ENCODE data around the gene TARS3.

Gene TARS3

DNA sequence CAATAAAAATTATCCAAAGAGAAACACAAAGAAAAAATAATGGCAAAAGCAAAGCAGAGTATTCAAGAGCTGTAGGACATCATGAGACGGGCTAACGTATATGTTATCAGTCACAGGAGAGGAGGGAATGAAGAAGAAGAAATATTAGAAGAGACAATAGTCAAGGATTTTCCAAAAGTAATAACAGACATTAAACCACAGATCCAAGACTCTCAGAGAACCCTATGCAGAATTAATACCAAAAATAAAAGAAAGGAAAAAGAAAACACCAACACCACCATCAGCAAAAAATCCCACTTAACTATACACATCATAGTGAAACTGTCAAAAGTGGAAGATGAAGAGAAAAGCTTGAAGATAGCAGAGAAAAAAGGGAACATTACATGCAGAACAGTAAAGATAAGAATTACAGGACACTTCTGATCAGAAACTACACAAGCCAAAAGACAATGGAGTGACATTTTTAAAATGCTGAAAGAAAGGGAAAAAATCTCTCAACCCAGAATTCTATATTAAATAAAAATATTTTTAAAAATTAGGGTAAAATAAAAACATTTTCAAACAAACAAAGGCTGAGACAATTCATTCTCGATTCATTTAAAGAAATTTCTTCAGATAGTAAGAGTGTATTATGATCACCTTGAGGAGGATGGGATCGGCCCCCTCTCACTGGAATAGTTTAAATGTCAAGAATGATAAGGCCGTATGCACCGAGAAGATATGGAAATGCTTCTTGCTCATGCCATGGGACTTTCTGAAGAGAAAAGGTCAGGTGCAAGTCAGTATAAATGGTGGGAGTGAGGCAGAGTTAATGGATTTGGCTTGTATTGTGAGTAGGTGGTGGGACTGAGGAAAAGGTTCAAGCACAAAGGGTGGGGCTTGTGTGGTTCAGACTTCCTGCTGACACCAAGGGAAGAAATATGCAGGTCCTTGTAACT is 100.6 kb downstream of the TARS3 start:
- no peak for DNase-seq (ENCODE audit: low spot score)

DNA sequence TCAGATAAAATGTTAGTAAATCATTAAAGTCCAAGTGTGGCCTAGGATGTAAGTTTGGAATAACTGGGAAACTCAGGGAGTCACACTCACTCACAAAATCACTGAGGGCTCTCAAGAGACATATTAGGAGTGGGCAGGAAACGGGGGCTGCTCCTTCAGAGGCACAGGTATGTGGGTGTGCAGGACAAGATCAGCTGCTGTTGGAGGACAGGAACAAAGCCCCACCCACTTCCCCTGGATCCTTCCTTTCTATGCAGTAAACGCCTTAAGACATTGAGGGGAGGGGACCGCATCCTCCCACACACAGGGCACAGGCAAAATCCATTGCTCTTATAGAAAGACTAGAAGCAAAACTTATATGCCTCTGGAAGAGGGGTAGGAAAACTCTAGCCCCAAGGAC is 102.3 kb downstream of the TARS3 start:
- no peak for DNase-seq (ENCODE audit: low spot score)

DNA sequence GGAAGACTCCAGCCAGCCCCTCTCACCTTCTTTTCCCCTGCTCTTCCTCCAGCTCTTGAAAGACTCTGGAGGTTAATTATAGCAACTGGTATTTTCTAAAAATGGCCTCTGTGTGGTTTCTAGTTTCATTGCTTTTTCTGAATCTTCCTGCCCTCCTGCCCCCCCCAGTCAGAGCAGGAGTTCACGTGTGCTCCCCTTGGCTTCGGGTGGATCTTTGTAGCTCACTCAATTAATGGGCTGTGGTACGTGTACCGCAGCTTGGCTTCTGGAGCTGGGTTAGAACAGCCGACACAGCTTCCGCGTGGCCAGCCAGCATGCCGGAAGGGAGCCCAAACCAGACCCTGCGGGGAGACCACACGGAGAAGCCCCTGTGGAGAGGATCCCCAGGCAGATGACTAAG is 103.6 kb downstream of the TARS3 start:
- DNase-seq (ENCODE audit: low spot score), result no peak

GRCh38 chr15:101619615-101619865 is 104.7 kb downstream of the TARS3 start:
- DNase-seq (ENCODE audit: low spot score), result no peak

DNA sequence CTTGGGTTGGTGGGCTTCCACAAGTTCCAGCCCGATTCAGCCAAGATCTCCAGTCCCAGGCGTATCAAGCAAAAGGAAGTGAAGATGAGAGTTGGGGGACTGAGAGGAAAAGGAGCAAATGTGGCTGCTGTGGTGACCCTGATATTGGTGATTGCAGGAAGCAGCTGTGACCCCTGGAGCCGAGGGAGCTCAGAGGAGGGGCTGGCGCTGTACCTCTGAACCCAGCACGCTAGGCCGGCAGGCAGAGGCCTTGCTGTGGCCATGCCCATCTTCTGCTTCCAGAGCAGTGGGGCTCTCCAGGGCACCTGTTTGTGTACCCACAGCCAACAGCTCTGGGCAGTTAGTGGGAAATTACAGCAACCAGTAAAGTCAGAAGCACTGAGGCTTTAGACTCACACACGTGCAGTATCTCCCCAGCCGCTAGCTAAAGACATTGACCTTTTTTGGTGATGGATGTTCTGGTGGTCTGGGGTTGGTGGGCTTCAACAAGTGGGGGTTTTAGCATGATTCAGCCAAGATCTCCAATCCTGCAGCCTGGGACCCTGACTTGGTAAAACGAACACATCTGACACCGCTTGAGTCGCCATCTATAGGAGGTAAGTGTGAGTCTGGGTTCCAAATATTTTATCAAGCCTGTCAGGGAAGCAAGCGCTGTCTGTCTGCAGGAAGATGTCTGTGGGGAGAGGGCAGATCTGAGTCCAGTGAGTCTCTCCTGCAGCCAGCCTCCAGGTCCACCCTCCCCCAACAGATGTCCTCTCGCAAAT is 105.2 kb downstream of the TARS3 start:
- DNase-seq (ENCODE audit: low spot score), result no peak

- DNase-seq (ENCODE audit: low spot score), result no peak
These were observed 106.2 kb downstream of the TARS3 start for GRCh38 chr15:101618076-101618475.

DNA sequence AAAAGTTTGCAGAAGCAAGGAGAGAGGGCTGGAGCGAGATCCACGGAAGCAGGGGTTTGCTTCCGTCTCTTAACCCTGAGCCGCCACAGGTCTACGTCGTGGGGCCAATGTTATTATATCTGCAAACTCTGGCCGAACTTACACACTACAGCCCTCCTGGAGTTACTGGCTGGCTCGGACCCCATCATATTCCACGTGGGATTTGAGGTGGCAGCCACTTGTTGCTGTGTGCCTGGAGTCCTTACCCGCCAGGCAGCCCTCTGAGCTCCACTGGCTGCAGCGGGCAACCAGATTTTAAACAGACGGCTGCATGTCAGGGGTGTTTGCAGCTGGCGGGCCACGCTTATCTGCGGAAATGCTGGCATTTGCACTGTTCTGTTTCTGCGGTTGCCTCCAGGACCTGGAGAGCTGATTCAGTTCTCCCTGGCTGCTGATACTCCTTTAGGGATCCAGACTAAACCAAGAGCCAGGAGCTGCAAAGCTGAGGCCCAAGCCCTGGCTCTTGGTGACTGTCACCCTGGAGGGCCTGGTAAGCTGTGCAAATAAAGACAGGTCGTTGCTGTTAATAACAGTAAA is 106.8 kb downstream of the TARS3 start:
- no peak for DNase-seq (ENCODE audit: low spot score)

DNA sequence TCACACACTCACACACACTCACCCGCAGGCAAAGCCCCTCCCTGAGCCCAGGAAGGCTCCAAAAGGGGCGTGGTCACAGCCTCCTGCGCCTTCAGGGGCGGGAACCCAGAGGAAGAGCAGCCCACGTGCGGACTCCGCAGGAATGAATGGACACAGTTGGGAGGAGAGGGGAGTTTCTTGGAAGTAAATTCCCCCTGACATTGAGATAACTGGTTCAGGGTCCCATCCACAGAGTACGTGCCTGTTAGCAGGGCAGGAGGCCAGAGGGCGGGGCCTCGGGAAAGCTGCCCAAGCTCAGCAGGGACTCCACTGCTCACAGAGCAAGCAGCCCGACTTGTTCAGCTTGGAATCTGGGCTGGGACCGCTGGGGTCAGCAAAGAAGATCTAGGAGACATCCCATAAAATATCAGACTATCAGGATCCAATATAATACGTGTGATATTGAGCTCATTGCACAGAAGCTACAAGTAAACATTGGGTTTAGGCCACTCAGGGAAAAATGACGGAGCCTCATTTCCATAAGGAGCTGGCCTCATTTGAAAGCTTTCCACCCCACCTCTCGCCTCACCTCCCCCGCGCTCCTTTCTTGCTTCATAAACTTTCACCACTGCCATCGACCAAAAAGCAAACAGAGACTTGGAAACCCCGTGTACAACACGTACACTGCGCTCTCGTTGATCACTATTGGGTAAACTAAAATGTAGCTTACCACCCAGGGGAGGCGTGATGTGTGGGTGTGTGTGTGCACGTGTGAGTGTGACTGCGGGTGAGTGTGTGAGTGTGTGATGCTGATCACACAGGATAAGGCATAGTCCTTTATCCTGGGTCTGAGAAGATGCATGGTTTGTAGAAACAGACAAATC is 108.1 kb downstream of the TARS3 start:
- DNase-seq (ENCODE audit: low spot score), result peak; percentile 92

- peak; percentile 51 for DNase-seq (ENCODE audit: low spot score)
These were observed 108.8 kb downstream of the TARS3 start for GRCh38 chr15:101615414-101615985.

DNA sequence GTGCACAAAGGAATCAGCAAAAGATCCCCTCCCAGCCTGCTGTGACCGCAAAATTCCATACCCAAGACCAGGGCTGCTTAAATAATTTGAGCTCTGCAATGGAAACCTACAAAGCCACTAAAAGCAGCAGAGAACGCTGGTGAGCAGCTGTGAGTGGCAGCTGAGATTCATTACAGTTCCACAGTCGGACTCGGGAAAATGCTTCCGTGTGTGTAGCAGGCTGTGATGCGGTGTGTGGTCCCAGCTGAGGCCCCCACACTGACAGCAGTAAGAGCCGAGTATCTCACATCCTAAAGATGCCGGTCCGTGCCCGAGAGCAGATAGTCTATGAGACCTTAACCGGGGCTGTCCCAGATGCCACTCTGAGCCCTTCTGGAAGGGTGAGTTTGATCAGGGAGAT is 109.5 kb downstream of the TARS3 start:
- no peak for DNase-seq (ENCODE audit: low spot score)

GRCh38 chr15:101614001-101614585 is 110.2 kb downstream of the TARS3 start:
- DNase-seq (ENCODE audit: low spot score), result no peak

GRCh38 chr15:101613130-101614000 is 110.9 kb downstream of the TARS3 start:
- no peak for DNase-seq (ENCODE audit: low spot score)

DNA sequence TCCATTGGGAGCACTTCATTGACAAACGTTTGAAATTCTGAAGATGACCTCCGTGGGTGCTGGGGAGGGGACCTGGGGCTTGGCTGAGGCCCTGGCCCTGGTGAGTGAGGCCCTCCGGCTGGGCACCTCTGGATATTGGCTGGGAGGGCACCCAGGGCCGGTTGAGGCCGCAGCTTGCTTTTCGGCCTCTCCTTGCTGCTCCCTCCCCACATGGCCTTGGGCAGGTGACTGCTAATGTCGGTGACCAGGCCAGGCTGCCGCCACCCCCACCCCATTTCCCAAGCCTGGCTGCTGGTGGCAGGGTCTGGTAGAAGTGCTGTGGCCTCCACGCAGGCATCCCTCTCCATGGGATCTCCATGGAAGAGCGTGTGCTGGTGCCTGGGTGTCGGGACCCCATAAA is 111.6 kb downstream of the TARS3 start:
- no peak for DNase-seq (ENCODE audit: low spot score)

DNA sequence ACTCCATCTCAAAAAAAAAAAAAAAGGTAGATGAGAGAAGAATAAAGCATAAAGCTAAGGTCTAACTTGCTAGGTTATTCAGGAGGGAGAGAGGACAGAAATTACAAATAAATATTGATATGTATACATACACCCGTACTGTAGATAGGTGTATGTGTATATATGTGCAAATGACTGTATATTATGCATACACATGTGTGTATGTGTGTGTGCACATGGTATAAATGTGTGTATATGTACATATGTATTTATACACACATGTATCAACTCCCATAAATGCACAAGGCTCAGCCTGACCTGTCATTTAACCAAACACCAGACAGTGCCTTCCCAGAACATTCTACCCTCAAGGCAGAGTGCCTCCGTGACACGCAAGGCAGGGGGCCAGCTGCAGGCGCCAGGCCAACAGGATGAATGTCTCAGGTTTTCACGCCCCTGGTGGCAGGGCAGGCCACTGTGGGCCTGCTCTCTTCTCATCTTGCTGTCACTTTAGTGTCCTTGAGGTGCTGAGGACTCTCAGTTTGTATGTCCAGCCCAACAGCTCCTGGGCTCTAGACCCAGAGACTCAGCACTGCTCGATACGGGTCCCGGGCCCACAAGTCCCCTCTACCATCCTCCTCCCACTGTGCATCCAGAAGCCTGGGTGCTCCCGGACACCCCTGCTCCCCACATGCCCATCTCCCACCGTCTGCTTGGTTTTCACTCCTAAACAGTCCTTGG is 112.5 kb downstream of the TARS3 start:
- no peak for DNase-seq (ENCODE audit: low spot score)

GRCh38 chr15:101611007-101611406 is 113.3 kb downstream of the TARS3 start:
- DNase-seq (ENCODE audit: low spot score), result no peak

GRCh38 chr15:101610611-101611000 is 113.7 kb downstream of the TARS3 start:
- no peak for DNase-seq (ENCODE audit: low spot score)

DNA sequence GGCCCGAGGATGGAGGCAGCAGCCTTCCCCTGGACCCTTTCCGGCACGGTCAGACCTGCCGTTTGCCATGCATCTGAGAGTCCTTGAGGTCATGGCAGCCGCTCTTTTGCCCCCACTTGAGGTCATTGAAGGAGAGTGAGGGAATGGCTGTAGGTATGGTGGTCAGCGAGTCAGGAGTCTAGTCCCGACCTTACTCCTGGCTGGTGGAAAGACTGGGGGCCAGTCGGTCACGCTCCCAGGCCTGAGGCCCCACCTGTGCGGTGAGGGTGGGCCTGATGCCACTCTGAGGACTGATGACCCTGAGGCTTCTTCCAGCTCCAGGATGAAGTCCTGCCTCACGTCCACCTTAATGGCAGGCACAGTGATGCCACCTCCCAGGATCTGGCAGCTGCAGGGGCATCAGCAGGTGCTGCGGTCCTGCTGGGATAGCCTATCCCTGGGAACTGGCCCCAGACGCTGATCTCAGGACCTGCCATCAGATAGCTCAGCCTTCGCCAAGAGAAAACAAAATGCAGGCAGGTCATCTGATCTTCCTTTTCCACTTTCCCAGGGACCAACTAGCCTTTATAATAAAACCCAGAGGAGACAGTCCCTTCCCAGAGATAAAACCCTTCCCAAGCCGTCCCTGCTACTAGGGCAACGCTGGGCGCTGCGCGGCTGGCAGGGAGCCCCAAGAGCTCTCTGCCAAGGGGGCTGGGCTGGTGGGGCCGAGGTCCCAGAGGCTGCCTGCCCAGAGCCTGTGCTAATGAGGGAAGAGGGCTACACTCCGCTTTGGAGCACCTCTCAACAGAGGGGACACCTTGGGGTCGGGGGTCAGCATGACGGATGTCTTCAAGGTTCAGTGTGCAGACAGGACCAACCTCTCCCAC is 114.3 kb downstream of the TARS3 start:
- no peak for DNase-seq (ENCODE audit: low spot score)

- DNase-seq (ENCODE audit: low spot score), result no peak
These were observed 116.1 kb downstream of the TARS3 start for GRCh38 chr15:101608201-101608600.

GRCh38 chr15:101607108-101607507 is 117.2 kb downstream of the TARS3 start:
- no peak for DNase-seq (ENCODE audit: low spot score)
